Ectodermal cell (in vitro differentiated cells): Measurements from ENCODE around the gene CUL1. TPM values are rescaled to one million over a fixed set of nuclear protein-coding genes. Genes with fewer than 3 reads are reported as not detected.

ENCODE experiments used
- H3K27ac ChIP-seq: 2 replicates; pipeline ENCODE4 v1.7.0; 2013; ENCODE audit warnings: mild to moderate bottlenecking, low read depth, low read length; ENCODE audit not compliant: insufficient read depth, poor library complexity, severe bottlenecking
- H3K27me3 ChIP-seq: 2 replicates; pipeline ENCODE4 v1.7.0; 2013; ENCODE audit warnings: mild to moderate bottlenecking, low read length; ENCODE audit not compliant: insufficient read depth, control insufficient read depth, poor library complexity, severe bottlenecking
- H3K36me3 ChIP-seq: one replicate; pipeline ENCODE4 v1.7.0; 2013; ENCODE audit warnings: low read length; ENCODE audit not compliant: control insufficient read depth, insufficient read depth
- H3K4me1 ChIP-seq: one replicate; pipeline ENCODE4 v1.7.0; 2013; ENCODE audit warnings: low read length; ENCODE audit not compliant: control insufficient read depth, insufficient read depth
- H3K4me3 ChIP-seq: 2 replicates; pipeline ENCODE4 v1.7.0; 2013; ENCODE audit warnings: low read depth, low read length, control low read depth; ENCODE audit not compliant: insufficient read depth
- H3K9me3 ChIP-seq: 2 replicates; pipeline ENCODE4 v1.7.0; 2013; ENCODE audit warnings: mild to moderate bottlenecking, low read length, moderate library complexity; ENCODE audit not compliant: control insufficient read depth
- WGBS, 2 experiments: methylation state at CpG; one replicate each; pipeline ENCODE4 v1.1.7; 2013; ENCODE audit warnings: missing lambda C conversion rate in 2 of 2; 5-methylcytosine and 5-hydroxymethylcytosine counted together
- polyA plus RNA-seq, 4 experiments: library from polyadenylated mRNA; stranded (reverse); fragments of 50-300 nt; gene quantifications; one replicate each; pipeline ENCODE4 v1.2.3, GENCODE V29; 2013

CUL1 gene
- 104 TPM for polyA plus RNA-seq (2013, experiment 1 of 4)
- polyA plus RNA-seq (2013, experiment 2 of 4) = 95.0 TPM
- 75.0 TPM for polyA plus RNA-seq (2013, experiment 3 of 4)
- polyA plus RNA-seq (2013, experiment 4 of 4) = 75.3 TPM

DNA sequence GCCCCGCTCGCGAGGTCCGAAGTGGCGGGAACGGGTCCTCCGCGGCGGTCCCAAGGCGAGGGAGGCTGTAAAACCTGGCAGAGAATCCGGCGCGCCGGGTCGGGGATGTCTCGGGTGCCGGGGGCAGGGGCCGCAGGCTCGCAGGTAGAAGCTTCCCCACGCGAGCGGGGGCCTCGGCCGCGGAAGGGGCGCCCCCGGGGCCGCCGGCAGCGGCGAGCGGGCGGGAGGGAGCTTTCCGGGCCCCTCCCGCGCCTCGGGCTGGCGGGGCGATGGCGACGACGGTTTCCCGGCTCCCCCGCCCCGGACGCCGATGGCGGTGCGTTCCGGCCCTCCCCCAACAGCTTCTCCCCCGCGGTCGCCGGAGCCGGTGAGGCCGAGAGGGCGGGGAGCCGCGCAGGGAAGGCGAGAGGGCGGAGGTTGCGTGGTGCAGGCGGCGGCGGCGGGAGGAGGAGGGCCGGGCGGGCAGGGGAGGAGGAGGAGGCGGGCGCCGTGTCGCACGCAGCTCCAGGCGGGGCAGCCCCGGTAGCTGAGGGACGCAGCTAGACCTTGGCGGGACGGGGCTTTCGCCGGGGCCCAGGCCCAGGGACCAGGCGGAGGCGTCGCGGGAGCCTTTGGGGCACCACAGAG is at the start of gene CUL1:
TSS of gene CUL1 (plus strand) at position 507 of the 627 bp plus-strand sequence. CDS start 31,220 bp downstream, outside the sequence.
- Histone ChIP-seq H3K4me3 (peak within 1 kb of the TSS; percentile 74), H3K36me3 (no peaks in the 10 kb centered on the region), H3K27ac (peak within 1 kb of the TSS; percentile 47), H3K4me1 (peaks cover 31% of the 10 kb centered on the region), H3K9me3 (no peaks in the 10 kb centered on the region), H3K27me3 (no peaks in the 10 kb centered on the region)
- 0 to 1% methylated on average over 79 to 84 of the region's 84 CpGs for WGBS, 2 experiments

DNA sequence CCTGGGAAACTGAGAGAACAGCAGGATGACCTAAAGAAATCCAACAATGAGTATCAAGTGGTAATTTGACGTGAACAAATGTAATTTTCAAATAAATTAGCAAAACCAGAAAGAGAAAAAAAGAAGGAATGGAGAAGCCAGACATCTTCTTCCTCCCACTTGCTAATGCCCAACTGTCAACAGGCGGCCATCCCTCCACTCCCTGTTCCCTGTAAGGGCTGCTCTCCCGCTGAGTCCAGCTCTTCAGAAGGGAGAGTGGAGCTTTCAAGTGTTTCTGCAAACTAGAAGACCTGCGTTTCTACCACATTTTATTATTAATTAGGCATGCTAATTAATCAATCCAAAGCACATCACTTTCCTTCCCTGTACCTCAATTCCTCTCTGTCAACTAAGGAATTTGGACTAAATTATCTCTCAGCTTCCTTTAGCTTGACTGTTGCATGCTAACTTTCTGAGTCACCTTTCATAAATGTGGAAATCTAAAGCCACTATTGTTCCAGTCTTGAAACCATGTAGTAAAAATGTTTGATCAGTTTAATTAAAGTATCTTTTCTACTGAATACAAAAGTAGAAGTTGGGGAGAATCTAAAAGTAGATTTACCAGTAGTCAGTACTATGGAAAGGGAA is 48.4 kb upstream of the CUL1 start:
- H3K27ac ChIP-seq = no peak overlapping the region
- H3K9me3 ChIP-seq = no peaks in the 10 kb centered on the region
- no peak overlapping the region for H3K4me3 ChIP-seq
- no peaks in the 10 kb centered on the region for H3K36me3 ChIP-seq
- 68 to 70% methylated on average over 4 of the region's 4 CpGs for WGBS, 2 experiments
- H3K4me1 ChIP-seq = no peaks in the 10 kb centered on the region
- H3K27me3 ChIP-seq = no peaks in the 10 kb centered on the region

DNA sequence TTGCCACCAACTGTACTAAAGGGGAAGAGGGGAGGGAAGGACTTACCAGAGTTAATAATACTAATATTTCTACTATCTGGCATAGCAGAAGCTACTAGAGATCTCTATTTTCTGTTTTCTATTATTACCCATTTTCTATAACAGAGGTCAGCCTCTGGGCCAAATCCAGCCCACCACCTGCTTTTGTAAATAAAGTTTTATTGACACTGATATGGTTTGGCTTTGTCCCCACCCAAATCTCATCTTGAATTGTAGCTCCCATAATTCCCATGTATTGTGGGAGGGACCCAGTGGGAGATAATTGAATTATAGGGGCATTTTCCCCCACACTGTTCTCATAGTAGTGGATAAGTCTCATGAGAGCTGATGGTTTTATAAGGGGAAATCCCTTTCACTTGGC is 45.9 kb upstream of the CUL1 start:
- Histone ChIP-seq H3K27ac (no peak overlapping the region), H3K4me1 (no peaks in the 10 kb centered on the region), H3K27me3 (no peaks in the 10 kb centered on the region), H3K9me3 (no peaks in the 10 kb centered on the region), H3K36me3 (no peaks in the 10 kb centered on the region), H3K4me3 (no peak overlapping the region)

DNA sequence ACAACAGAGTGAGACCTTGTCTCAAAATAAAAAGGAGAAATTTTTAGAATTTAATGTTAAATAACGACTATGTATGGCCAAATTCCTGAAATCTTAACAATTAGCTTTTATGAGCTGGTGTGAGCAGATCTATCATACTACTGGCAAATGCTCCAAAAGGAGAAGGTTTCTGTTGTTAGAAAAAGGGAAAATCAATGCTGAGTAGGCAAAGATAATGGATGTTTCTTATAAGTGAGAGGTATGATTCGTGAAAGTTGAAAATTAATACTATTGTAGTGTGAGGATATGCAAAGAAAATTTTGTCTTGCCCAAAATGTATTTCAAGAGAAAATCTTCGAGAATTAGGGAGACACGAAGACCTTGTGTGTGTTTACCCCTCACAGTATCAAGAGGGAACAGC is 40.8 kb upstream of the CUL1 start:
- H3K36me3 ChIP-seq = no peaks in the 10 kb centered on the region
- no peaks in the 10 kb centered on the region for H3K4me1 ChIP-seq
- 95% methylated on average over 4 of the region's 4 CpGs for WGBS, 2 experiments
- H3K27me3 ChIP-seq = no peaks in the 10 kb centered on the region
- H3K9me3 ChIP-seq = no peaks in the 10 kb centered on the region
- no peak overlapping the region for H3K27ac ChIP-seq
- no peak overlapping the region for H3K4me3 ChIP-seq

DNA sequence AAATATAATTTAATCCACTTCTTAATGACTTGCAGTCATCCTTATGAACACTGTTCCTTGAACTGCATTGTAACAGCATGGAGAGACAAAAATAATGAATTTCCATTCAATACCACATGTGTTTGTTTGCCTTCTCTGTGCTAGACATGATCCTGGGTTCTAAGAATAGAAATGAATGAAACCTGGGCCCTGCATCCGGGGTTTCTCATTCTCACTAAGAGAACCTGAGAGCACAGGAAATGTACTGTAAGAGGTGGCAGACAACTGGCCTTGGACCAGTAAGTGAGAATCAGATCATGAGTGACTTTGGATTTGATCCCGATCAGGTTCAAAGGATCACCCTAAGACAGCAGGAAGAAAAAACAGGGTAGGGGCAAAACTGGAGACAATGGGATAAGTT is 37.2 kb upstream of the CUL1 start:
- WGBS, 2 experiments = 96 to 98% methylated on average over 2 of the region's 2 CpGs
- Histone ChIP-seq H3K27me3 (no peaks in the 10 kb centered on the region), H3K4me3 (no peak overlapping the region), H3K9me3 (no peaks in the 10 kb centered on the region), H3K36me3 (no peaks in the 10 kb centered on the region), H3K4me1 (no peaks in the 10 kb centered on the region), H3K27ac (no peak overlapping the region)

DNA sequence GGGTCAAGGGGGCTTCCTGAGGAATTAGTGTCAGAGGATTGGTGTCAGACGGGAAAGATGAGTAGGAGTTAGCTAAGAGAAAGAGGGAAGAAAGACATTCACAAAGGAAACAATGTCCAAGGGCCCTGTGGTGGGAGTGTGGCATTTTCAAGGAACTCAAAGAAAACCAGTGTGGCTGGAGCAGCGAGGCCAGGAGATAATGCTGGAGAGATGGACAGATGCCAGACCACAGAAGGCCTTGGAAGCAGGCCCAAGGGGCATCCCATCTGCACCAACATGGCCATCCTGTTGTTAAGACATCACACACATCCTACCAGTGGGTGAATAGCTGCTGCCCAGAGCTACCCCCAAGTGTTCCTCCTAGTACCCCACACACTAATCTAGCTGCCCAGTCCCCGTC is 36.1 kb upstream of the CUL1 start:
- Histone ChIP-seq H3K9me3 (no peaks in the 10 kb centered on the region), H3K4me3 (no peak overlapping the region), H3K4me1 (no peaks in the 10 kb centered on the region), H3K36me3 (no peaks in the 10 kb centered on the region), H3K27ac (no peak overlapping the region), H3K27me3 (no peaks in the 10 kb centered on the region)
- 84 to 86% methylated on average over 3 of the region's 3 CpGs for WGBS, 2 experiments

DNA sequence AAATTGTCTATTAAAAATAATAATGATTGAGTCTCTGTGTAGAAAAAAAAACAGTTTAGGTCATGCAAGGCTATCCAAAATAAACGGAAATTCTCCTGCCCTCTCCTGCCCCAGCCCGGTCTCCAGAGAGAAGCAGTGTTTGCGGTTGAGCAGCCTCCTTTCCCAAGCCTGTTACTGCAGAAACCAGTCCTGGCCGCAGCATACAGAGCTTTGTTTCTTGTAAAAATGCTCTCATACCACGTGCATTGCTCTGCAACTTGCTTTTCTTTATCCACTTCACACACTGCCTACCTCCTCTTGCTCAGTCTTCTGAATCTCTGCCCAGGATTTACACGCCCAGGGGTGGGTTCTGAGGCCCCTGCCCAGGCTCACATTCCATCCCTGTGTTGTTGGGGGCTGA is 34.4 kb upstream of the CUL1 start:
- Histone ChIP-seq H3K4me1 (no peaks in the 10 kb centered on the region), H3K27ac (no peak overlapping the region), H3K27me3 (no peaks in the 10 kb centered on the region), H3K4me3 (no peak overlapping the region), H3K36me3 (no peaks in the 10 kb centered on the region), H3K9me3 (no peaks in the 10 kb centered on the region)
- 79 to 83% methylated on average over 6 of the region's 6 CpGs for WGBS, 2 experiments

DNA sequence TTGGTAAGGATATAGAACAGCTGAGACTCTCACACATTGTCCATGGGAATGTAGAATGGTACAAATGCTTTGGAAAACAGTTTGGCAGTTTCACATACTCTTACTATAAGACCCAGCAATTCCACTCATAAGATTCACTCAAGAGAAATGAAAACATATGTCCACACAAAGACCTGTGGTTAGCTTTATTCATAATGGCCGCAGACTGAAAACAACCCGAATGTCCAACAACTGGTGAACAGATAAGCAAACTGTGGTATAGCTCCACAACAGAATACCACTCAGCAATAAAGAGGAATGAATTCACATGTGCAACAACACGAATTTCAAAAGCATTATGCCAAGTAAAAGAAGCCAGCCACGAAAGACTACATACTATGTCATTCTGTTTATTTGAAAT is 33.5 kb upstream of the CUL1 start:
- no peaks in the 10 kb centered on the region for H3K27me3 ChIP-seq
- no peaks in the 10 kb centered on the region for H3K36me3 ChIP-seq
- 93 to 94% methylated on average over 3 to 4 of the region's 4 CpGs for WGBS, 2 experiments
- no peaks in the 10 kb centered on the region for H3K4me1 ChIP-seq
- no peak overlapping the region for H3K4me3 ChIP-seq
- H3K27ac ChIP-seq = no peak overlapping the region
- no peaks in the 10 kb centered on the region for H3K9me3 ChIP-seq

DNA sequence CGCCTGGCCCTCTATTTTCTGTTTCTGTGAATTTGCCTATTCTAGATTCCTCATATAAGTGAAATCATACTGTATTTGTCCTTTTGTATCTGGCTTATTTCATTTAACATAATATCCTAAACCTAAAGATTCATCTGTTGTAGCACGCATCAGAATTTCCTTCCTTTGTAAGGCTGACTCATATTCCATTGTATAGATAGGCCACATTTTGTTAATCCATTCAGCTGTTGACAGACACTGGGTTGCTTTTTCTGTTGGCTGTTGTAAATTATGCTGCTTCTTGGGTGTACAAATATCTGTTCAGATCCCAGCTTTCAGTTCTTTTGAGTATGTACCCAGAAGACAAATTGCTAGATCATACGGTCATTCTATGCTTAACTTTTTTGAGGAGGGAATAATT is 28.8 kb upstream of the CUL1 start:
- no peaks in the 10 kb centered on the region for H3K36me3 ChIP-seq
- no peaks in the 10 kb centered on the region for H3K27me3 ChIP-seq
- no peak overlapping the region for H3K4me3 ChIP-seq
- no peaks in the 10 kb centered on the region for H3K4me1 ChIP-seq
- 79 to 95% methylated on average over 2 to 3 of the region's 3 CpGs for WGBS, 2 experiments
- no peaks in the 10 kb centered on the region for H3K9me3 ChIP-seq
- no peak overlapping the region for H3K27ac ChIP-seq

DNA sequence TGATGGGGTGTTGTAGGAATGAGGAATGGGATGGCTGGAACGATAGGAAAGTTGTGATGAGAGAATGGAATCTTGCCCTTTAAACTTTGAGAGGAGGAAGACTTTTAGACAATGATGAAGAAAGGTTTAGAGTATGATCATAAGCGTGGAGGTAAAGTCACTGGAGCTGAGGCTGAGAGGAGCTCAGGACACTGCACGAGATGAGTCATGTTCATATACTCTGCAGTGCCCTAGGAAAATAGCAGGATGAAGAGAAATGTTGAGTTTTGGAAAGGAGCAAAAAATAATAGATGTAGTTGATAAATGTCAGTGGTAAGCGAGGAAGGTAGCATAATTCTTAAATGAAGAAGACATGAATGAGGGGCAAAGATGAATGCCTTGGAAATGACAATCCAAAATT is 28.3 kb upstream of the CUL1 start:
- WGBS, 2 experiments = 93 to 95% methylated on average over 4 of the region's 4 CpGs
- Histone ChIP-seq H3K36me3 (no peaks in the 10 kb centered on the region), H3K27me3 (no peaks in the 10 kb centered on the region), H3K4me1 (no peaks in the 10 kb centered on the region), H3K9me3 (no peaks in the 10 kb centered on the region), H3K27ac (no peak overlapping the region), H3K4me3 (no peak overlapping the region)
